SK-N-SH treated with all-trans-retinoic acid at 6 μM for 48 hours (cell line): Measurements from ENCODE around the gene BOD1.

Experiments used
- ATAC-seq: fragments of 200-7000 bp; cut with Tn5 transposase; 3 replicates; pipeline ENCODE4 v1.9.1; 2020; ENCODE audit warnings: mild to moderate bottlenecking, moderate library complexity
- ARNTL ChIP-seq: fragments of 450-650 bp; formaldehyde crosslinking; IDR thresholded peaks from 2 replicates; pipeline ENCODE4 v1.5.0; 2020; ENCODE audit warnings: low read depth, mild to moderate bottlenecking, moderate library complexity, borderline replicate concordance
- CSDC2 ChIP-seq: fragments of 250-450 bp; sonication (Bioruptor Pico); IDR thresholded peaks from 2 replicates; pipeline ENCODE4 v1.5.0; 2020; ENCODE audit warnings: mild to moderate bottlenecking, moderate library complexity
- ESRRG ChIP-seq: fragments of 250-450 bp; sonication (Bioruptor Pico); IDR thresholded peaks from 2 replicates; pipeline ENCODE4 v1.6.1; 2021; ENCODE audit warnings: mild to moderate bottlenecking
- ISL1 ChIP-seq: fragments of 250-450 bp; sonication (Bioruptor Pico); IDR thresholded peaks from 2 replicates; pipeline ENCODE4 v2.1.2; 2022; ENCODE audit warnings: mild to moderate bottlenecking, moderate library complexity
- OSR1 ChIP-seq: fragments of 250-450 bp; sonication (Bioruptor Pico); IDR thresholded peaks from 2 replicates; pipeline ENCODE4 v1.8.0; 2022; ENCODE audit warnings: moderate library complexity, mild to moderate bottlenecking, inconsistent platforms
- PPARA ChIP-seq: fragments of 250-450 bp; sonication (Bioruptor Pico); IDR thresholded peaks from 2 replicates; pipeline ENCODE4 v1.5.0; 2020; ENCODE audit warnings: mild to moderate bottlenecking, borderline replicate concordance
- RARB ChIP-seq: fragments of 250-450 bp; sonication (Bioruptor Pico); IDR thresholded peaks from 2 replicates; pipeline ENCODE4 v1.8.0; 2021; ENCODE audit warnings: mild to moderate bottlenecking, moderate library complexity
- SNAI2 ChIP-seq: fragments of 250-450 bp; sonication (Bioruptor Pico); IDR thresholded peaks from 2 replicates; pipeline ENCODE4 v1.5.0; 2020; ENCODE audit warnings: mild to moderate bottlenecking, moderate library complexity
- TCF4 ChIP-seq: fragments of 250-450 bp; sonication (Bioruptor Pico); IDR thresholded peaks from 2 replicates; pipeline ENCODE4 v1.8.0; 2021; ENCODE audit warnings: mild to moderate bottlenecking, moderate library complexity, borderline replicate concordance
- TOX ChIP-seq: fragments of 250-450 bp; sonication (Bioruptor Pico); IDR thresholded peaks from 2 replicates; pipeline ENCODE4 v1.8.0; 2021; ENCODE audit warnings: mild to moderate bottlenecking, moderate library complexity, borderline replicate concordance
- ZFP3 ChIP-seq: fragments of 250-450 bp; sonication (Bioruptor Pico); IDR thresholded peaks from 2 replicates; pipeline ENCODE4 v1.5.0; 2020; ENCODE audit warnings: mild to moderate bottlenecking, moderate library complexity
- ZFP30 ChIP-seq: fragments of 450-650 bp; formaldehyde crosslinking; IDR thresholded peaks from 2 replicates; pipeline ENCODE4 v1.5.0; 2022; ENCODE audit warnings: mild to moderate bottlenecking, moderate library complexity
- ZNF8 ChIP-seq: fragments of 450-650 bp; formaldehyde crosslinking; IDR thresholded peaks from 2 replicates; pipeline ENCODE4 v1.5.0; 2020; ENCODE audit warnings: mild to moderate bottlenecking, moderate library complexity
- TF ChIP-seq, protein P1 (sequence below): fragments of 250-450 bp; sonication (Bioruptor Pico); IDR thresholded peaks from 2 replicates; pipeline ENCODE4 v1.5.1; 2021; ENCODE audit warnings: mild to moderate bottlenecking, moderate library complexity
- TF ChIP-seq, protein P2 (sequence below): fragments of 250-450 bp; sonication (Bioruptor Pico); IDR thresholded peaks from 2 replicates; pipeline ENCODE4 v1.8.0; 2020; ENCODE audit warnings: mild to moderate bottlenecking, moderate library complexity, borderline replicate concordance
- TF ChIP-seq, protein P3 (sequence below): fragments of 250-450 bp; sonication (Bioruptor Pico); IDR thresholded peaks from 2 replicates; pipeline ENCODE4 v1.8.0; 2021; ENCODE audit warnings: low read depth, mild to moderate bottlenecking, moderate library complexity, borderline replicate concordance
- TF ChIP-seq, protein P4 (sequence below): fragments of 250-450 bp; sonication (Bioruptor Pico); IDR thresholded peaks from 2 replicates; pipeline ENCODE4 v1.5.1; 2020; ENCODE audit warnings: low read depth, mild to moderate bottlenecking, moderate library complexity
- TF ChIP-seq, protein P5 (sequence below): fragments of 250-450 bp; sonication (Bioruptor Pico); IDR thresholded peaks from 2 replicates; pipeline ENCODE4 v1.5.0; 2020; ENCODE audit warnings: mild to moderate bottlenecking, moderate library complexity

BOD1 gene

DNA sequence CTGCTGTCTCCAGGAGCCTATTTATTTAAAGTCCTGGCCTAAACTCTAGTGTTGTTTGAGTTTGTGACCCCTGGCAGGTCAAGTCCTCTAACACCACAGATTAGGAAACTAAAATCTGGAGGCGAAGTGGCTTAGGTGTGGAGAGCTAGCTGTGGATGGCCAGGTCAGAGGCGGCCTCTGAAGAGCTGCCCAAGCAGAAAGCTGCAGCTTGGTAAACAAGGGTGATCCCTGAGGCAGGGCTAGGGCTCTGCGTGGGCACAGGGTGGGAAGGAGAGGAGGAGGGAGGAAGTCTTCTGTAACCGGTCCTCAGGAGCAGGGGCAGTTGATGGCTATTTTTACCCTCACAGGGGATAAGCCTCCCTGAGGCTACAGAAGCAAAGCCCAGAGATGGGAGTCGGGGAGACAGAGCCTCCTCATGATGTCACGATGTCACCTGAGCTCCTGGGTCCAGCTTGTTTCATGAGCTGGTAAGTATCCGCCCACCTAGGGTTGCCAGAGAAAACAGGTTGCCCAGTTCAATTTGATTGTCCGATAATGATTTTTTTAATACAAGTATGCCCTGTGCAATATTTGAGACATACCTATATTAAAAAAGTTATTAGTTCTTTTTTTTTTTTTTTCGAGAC is 25.9 kb upstream of the BOD1 start:
- TF ChIP-seq ESRRG (CRISPR knock-in tag) = no peak
- TF ChIP-seq ARNTL (CRISPR knock-in tag) = no peak
- TF ChIP-seq, protein P1, sequence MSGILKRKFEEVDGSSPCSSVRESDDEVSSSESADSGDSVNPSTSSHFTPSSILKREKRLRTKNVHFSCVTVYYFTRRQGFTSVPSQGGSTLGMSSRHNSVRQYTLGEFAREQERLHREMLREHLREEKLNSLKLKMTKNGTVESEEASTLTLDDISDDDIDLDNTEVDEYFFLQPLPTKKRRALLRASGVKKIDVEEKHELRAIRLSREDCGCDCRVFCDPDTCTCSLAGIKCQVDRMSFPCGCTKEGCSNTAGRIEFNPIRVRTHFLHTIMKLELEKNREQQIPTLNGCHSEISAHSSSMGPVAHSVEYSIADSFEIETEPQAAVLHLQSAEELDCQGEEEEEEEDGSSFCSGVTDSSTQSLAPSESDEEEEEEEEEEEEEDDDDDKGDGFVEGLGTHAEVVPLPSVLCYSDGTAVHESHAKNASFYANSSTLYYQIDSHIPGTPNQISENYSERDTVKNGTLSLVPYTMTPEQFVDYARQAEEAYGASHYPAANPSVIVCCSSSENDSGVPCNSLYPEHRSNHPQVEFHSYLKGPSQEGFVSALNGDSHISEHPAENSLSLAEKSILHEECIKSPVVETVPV (CRISPR knock-in tag) = no peak
- TF ChIP-seq RARB (CRISPR knock-in tag) = no peak
- TF ChIP-seq, protein P2, sequence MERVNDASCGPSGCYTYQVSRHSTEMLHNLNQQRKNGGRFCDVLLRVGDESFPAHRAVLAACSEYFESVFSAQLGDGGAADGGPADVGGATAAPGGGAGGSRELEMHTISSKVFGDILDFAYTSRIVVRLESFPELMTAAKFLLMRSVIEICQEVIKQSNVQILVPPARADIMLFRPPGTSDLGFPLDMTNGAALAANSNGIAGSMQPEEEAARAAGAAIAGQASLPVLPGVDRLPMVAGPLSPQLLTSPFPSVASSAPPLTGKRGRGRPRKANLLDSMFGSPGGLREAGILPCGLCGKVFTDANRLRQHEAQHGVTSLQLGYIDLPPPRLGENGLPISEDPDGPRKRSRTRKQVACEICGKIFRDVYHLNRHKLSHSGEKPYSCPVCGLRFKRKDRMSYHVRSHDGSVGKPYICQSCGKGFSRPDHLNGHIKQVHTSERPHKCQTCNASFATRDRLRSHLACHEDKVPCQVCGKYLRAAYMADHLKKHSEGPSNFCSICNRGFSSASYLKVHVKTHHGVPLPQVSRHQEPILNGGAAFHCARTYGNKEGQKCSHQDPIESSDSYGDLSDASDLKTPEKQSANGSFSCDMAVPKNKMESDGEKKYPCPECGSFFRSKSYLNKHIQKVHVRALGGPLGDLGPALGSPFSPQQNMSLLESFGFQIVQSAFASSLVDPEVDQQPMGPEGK = no peak
- no peak for TF ChIP-seq OSR1 (CRISPR knock-in tag)
- TF ChIP-seq, protein P3, sequence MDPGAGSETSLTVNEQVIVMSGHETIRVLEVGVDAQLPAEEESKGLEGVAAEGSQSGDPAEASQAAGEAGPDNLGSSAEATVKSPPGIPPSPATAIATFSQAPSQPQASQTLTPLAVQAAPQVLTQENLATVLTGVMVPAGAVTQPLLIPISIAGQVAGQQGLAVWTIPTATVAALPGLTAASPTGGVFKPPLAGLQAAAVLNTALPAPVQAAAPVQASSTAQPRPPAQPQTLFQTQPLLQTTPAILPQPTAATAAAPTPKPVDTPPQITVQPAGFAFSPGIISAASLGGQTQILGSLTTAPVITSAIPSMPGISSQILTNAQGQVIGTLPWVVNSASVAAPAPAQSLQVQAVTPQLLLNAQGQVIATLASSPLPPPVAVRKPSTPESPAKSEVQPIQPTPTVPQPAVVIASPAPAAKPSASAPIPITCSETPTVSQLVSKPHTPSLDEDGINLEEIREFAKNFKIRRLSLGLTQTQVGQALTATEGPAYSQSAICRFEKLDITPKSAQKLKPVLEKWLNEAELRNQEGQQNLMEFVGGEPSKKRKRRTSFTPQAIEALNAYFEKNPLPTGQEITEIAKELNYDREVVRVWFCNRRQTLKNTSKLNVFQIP (CRISPR knock-in tag) = no peak
- TF ChIP-seq TCF4 (CRISPR knock-in tag) = no peak
- no peak for TF ChIP-seq ZFP30 (CRISPR knock-in tag)
- no peak for TF ChIP-seq CSDC2 (CRISPR knock-in tag)
- TF ChIP-seq, all 23 proteins: peak for 0
- no peak for ATAC-seq

DNA sequence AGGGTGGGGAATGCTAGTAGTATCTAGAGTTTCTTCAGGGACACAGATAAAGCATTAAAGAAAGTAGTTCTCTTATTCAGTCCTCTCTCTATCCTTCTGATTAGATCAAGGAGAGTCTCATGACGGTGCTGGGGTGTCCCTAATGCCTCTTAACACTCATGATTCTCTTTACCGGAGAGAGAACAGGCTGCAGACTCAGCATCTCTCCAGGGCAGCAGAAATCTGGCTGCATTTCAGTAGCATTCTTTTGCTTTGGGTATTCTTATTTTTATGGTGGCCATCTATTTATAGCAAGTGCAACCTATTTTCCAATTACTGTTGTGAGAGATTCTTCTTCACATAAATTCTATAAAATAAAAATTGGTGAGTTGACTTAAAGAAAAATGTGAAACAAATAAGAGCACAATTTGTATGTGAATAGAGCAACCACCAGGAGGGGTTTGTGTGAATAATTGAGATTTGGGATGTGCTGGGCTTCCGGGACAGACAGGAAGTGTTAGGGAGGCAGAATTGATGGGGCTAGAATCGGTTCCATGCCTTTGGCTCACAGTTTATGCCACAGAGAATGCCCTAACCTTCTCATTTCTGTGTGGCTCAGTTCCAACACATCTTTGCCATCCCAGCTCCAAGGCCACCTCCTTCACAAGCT is 23.8 kb upstream of the BOD1 start:
- TF ChIP-seq OSR1 (CRISPR knock-in tag) (no peak), SNAI2 (CRISPR knock-in tag) (no peak), PPARA (CRISPR knock-in tag) (no peak), ZNF8 (no peak), ESRRG (CRISPR knock-in tag) (no peak), TOX (no peak), ARNTL (CRISPR knock-in tag) (no peak), ISL1 (no peak), ZFP3 (no peak), CSDC2 (CRISPR knock-in tag) (no peak)
- TF ChIP-seq, protein P2 = no peak
- TF ChIP-seq, protein P1 (CRISPR knock-in tag) = no peak
- TF ChIP-seq, protein P4, sequence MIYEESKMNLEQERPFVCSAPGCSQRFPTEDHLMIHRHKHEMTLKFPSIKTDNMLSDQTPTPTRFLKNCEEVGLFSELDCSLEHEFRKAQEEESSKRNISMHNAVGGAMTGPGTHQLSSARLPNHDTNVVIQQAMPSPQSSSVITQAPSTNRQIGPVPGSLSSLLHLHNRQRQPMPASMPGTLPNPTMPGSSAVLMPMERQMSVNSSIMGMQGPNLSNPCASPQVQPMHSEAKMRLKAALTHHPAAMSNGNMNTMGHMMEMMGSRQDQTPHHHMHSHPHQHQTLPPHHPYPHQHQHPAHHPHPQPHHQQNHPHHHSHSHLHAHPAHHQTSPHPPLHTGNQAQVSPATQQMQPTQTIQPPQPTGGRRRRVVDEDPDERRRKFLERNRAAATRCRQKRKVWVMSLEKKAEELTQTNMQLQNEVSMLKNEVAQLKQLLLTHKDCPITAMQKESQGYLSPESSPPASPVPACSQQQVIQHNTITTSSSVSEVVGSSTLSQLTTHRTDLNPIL (CRISPR knock-in tag) = no peak
- TF ChIP-seq, protein P5, sequence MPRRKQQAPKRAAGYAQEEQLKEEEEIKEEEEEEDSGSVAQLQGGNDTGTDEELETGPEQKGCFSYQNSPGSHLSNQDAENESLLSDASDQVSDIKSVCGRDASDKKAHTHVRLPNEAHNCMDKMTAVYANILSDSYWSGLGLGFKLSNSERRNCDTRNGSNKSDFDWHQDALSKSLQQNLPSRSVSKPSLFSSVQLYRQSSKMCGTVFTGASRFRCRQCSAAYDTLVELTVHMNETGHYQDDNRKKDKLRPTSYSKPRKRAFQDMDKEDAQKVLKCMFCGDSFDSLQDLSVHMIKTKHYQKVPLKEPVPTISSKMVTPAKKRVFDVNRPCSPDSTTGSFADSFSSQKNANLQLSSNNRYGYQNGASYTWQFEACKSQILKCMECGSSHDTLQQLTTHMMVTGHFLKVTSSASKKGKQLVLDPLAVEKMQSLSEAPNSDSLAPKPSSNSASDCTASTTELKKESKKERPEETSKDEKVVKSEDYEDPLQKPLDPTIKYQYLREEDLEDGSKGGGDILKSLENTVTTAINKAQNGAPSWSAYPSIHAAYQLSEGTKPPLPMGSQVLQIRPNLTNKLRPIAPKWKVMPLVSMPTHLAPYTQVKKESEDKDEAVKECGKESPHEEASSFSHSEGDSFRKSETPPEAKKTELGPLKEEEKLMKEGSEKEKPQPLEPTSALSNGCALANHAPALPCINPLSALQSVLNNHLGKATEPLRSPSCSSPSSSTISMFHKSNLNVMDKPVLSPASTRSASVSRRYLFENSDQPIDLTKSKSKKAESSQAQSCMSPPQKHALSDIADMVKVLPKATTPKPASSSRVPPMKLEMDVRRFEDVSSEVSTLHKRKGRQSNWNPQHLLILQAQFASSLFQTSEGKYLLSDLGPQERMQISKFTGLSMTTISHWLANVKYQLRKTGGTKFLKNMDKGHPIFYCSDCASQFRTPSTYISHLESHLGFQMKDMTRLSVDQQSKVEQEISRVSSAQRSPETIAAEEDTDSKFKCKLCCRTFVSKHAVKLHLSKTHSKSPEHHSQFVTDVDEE (CRISPR knock-in tag) = no peak
- no peak for ATAC-seq
